ENCODE results near the gene FBN2.

The FBN2 gene

DNA sequence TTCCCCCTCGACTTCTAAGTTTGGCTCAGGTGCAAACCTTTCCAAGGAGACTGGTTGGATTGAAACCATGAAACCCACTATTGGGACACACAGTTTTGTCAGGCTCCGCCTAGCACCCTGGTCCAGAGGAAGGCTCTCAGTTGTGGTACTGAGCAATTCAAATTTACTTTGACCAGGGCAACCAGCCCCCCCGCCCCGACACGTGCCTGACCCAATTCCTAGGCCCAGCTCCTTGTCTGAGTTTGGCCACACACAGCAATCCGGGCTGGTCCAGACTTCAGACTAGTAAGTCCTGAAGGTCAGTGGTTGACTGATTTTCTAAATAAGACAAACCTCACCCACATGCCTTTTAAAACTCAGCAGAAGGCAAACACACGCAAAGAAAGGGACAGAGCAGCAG is 321.8 kb downstream of the FBN2 start:
- no peak overlapping the region for H3K27ac ChIP-seq (ENCODE audit: low read depth, low read length)
- H2BK120ac ChIP-seq (ENCODE audit: insufficient read depth, low read length, poor library complexity) = no peak overlapping the region
- H3K9ac ChIP-seq (ENCODE audit: low read length) = no peak overlapping the region
- no CpG with 5 or more reads among the region's 7 CpGs for WGBS (ENCODE audit: extremely low coverage, insufficient coverage, insufficient read length)
- no peaks in the 10 kb centered on the region for H3K36me3 ChIP-seq (ENCODE audit: control insufficient read depth in 1 of 2, insufficient read depth in 2 of 2, low read length in 2 of 2)
- H2AFZ ChIP-seq (ENCODE audit: insufficient read depth, low read length, poor library complexity) = no peak overlapping the region
- H4K91ac ChIP-seq (ENCODE audit: low read depth, low read length) = no peak overlapping the region
- no peak overlapping the region for H3K4ac ChIP-seq (ENCODE audit: low read depth, low read length)
- no peak overlapping the region for H2BK12ac ChIP-seq (ENCODE audit: low read length)
- no peak overlapping the region for H3K23ac ChIP-seq (ENCODE audit: low read length)
- no peak overlapping the region for H3K4me2 ChIP-seq (ENCODE audit: low read length)
- H3K27me3 ChIP-seq (ENCODE audit: insufficient read depth, low read length) = no peaks in the 10 kb centered on the region
- no peak overlapping the region for H4K12ac ChIP-seq (ENCODE audit: low read depth, low read length)
- H2AK5ac ChIP-seq (ENCODE audit: low read length) = no peak overlapping the region
- no peak overlapping the region for H3K14ac ChIP-seq (ENCODE audit: low read length)
- H4K8ac ChIP-seq (ENCODE audit: low read depth, low read length) = no peak overlapping the region
- H2BK5ac ChIP-seq (ENCODE audit: low read depth, low read length, poor library complexity) = no peak overlapping the region
- H3K79me1 ChIP-seq (ENCODE audit: low read length) = no peaks in the 10 kb centered on the region
- H3K9me3 ChIP-seq (ENCODE audit: insufficient read depth, low read depth, low read length) = peaks cover 2% of the 10 kb centered on the region
- H3K4me1 ChIP-seq (ENCODE audit: control insufficient read depth in 1 of 2, insufficient read depth in 2 of 2, low read length in 2 of 2) = no peaks in the 10 kb centered on the region
- H3K4me3 ChIP-seq (ENCODE audit: low read depth, low read length) = no peak overlapping the region
- no peak overlapping the region for H3K18ac ChIP-seq (ENCODE audit: low read length)
- no peak for DNase-seq
- H3K79me2 ChIP-seq (ENCODE audit: control insufficient read depth, insufficient read depth, low read length, poor library complexity) = no peaks in the 10 kb centered on the region

- Histone ChIP-seq H2BK12ac (ENCODE audit: low read length) (no peak overlapping the region), H2BK120ac (ENCODE audit: insufficient read depth, low read length, poor library complexity) (no peak overlapping the region), H2AK5ac (ENCODE audit: low read length) (no peak overlapping the region), H3K4me3 (ENCODE audit: low read depth, low read length) (no peak overlapping the region), H3K79me2 (ENCODE audit: control insufficient read depth, insufficient read depth, low read length, poor library complexity) (no peaks in the 10 kb centered on the region), H3K4me1 (ENCODE audit: control insufficient read depth in 1 of 2, insufficient read depth in 2 of 2, low read length in 2 of 2) (no peaks in the 10 kb centered on the region), H4K8ac (ENCODE audit: low read depth, low read length) (no peak overlapping the region), H3K9me3 (ENCODE audit: insufficient read depth, low read depth, low read length) (peaks cover 2% of the 10 kb centered on the region), H3K14ac (ENCODE audit: low read length) (no peak overlapping the region), H3K18ac (ENCODE audit: low read length) (no peak overlapping the region), H3K4ac (ENCODE audit: low read depth, low read length) (no peak overlapping the region), H3K9ac (ENCODE audit: low read length) (no peak overlapping the region), H3K27me3 (ENCODE audit: insufficient read depth, low read length) (no peaks in the 10 kb centered on the region), H4K91ac (ENCODE audit: low read depth, low read length) (no peak overlapping the region), H3K27ac (ENCODE audit: low read depth, low read length) (no peak overlapping the region), H4K12ac (ENCODE audit: low read depth, low read length) (no peak overlapping the region), H3K36me3 (ENCODE audit: control insufficient read depth in 1 of 2, insufficient read depth in 2 of 2, low read length in 2 of 2) (no peaks in the 10 kb centered on the region), H3K4me2 (ENCODE audit: low read length) (no peak overlapping the region), H2AFZ (ENCODE audit: insufficient read depth, low read length, poor library complexity) (no peak overlapping the region), H3K23ac (ENCODE audit: low read length) (no peak overlapping the region), H3K79me1 (ENCODE audit: low read length) (no peaks in the 10 kb centered on the region), H2BK5ac (ENCODE audit: low read depth, low read length, poor library complexity) (no peak overlapping the region)
- no CpG with 5 or more reads among the region's 5 CpGs for WGBS (ENCODE audit: extremely low coverage, insufficient coverage, insufficient read length)
- DNase-seq = no peak
Measured at GRCh38 chr5:128213833-128214232, 324.2 kb downstream of the FBN2 start.

DNA sequence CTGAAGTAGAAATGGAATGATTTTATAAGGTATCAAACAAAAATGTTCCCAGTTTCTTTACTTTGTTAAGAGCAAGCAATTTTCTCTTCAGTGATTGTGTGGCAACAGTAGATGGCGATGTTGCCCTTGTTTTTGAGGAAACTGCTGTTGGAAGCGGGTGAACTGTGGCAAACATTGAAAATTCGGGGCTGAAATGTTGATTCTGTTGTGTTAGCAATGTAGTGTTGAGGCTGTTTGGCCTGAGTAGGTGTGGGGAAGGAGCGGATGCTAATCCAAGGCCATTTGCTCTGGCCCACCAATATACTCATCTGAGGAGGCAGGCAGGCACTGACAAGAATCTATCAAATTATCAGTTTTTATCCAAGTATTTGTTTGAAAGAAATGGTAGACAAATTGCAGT is 324.7 kb downstream of the FBN2 start:
- Histone ChIP-seq H3K79me1 (ENCODE audit: low read length) (no peaks in the 10 kb centered on the region), H4K12ac (ENCODE audit: low read depth, low read length) (no peak overlapping the region), H3K27ac (ENCODE audit: low read depth, low read length) (no peak overlapping the region), H4K8ac (ENCODE audit: low read depth, low read length) (no peak overlapping the region), H3K4me3 (ENCODE audit: low read depth, low read length) (no peak overlapping the region), H2AK5ac (ENCODE audit: low read length) (no peak overlapping the region), H3K23ac (ENCODE audit: low read length) (no peak overlapping the region), H3K79me2 (ENCODE audit: control insufficient read depth, insufficient read depth, low read length, poor library complexity) (no peaks in the 10 kb centered on the region), H3K27me3 (ENCODE audit: insufficient read depth, low read length) (no peaks in the 10 kb centered on the region), H2BK120ac (ENCODE audit: insufficient read depth, low read length, poor library complexity) (no peak overlapping the region), H2BK12ac (ENCODE audit: low read length) (no peak overlapping the region), H2AFZ (ENCODE audit: insufficient read depth, low read length, poor library complexity) (no peak overlapping the region), H3K4ac (ENCODE audit: low read depth, low read length) (no peak overlapping the region), H3K18ac (ENCODE audit: low read length) (no peak overlapping the region), H3K9ac (ENCODE audit: low read length) (no peak overlapping the region), H3K14ac (ENCODE audit: low read length) (no peak overlapping the region), H2BK5ac (ENCODE audit: low read depth, low read length, poor library complexity) (no peak overlapping the region), H3K9me3 (ENCODE audit: insufficient read depth, low read depth, low read length) (peaks cover 2% of the 10 kb centered on the region), H3K36me3 (ENCODE audit: control insufficient read depth in 1 of 2, insufficient read depth in 2 of 2, low read length in 2 of 2) (no peaks in the 10 kb centered on the region), H3K4me1 (ENCODE audit: control insufficient read depth in 1 of 2, insufficient read depth in 2 of 2, low read length in 2 of 2) (no peaks in the 10 kb centered on the region), H4K91ac (ENCODE audit: low read depth, low read length) (no peak overlapping the region), H3K4me2 (ENCODE audit: low read length) (no peak overlapping the region)
- WGBS (ENCODE audit: extremely low coverage, insufficient coverage, insufficient read length) = no CpG with 5 or more reads among the region's 4 CpGs
- peak; percentile 33 to 78 for DNase-seq

GRCh38 chr5:128212191-128212806 is 325.7 kb downstream of the FBN2 start:
- no CpG with 5 or more reads among the region's 5 CpGs for WGBS (ENCODE audit: extremely low coverage, insufficient coverage, insufficient read length)
- Histone ChIP-seq H3K27me3 (ENCODE audit: insufficient read depth, low read length) (no peaks in the 10 kb centered on the region), H3K9me3 (ENCODE audit: insufficient read depth, low read depth, low read length) (peaks cover 2% of the 10 kb centered on the region), H2AFZ (ENCODE audit: insufficient read depth, low read length, poor library complexity) (no peak overlapping the region), H3K9ac (ENCODE audit: low read length) (no peak overlapping the region), H4K12ac (ENCODE audit: low read depth, low read length) (no peak overlapping the region), H2AK5ac (ENCODE audit: low read length) (no peak overlapping the region), H3K4ac (ENCODE audit: low read depth, low read length) (no peak overlapping the region), H3K79me2 (ENCODE audit: control insufficient read depth, insufficient read depth, low read length, poor library complexity) (no peaks in the 10 kb centered on the region), H3K4me1 (ENCODE audit: control insufficient read depth in 1 of 2, insufficient read depth in 2 of 2, low read length in 2 of 2) (no peaks in the 10 kb centered on the region), H2BK5ac (ENCODE audit: low read depth, low read length, poor library complexity) (no peak overlapping the region), H3K4me3 (ENCODE audit: low read depth, low read length) (no peak overlapping the region), H2BK120ac (ENCODE audit: insufficient read depth, low read length, poor library complexity) (no peak overlapping the region), H2BK12ac (ENCODE audit: low read length) (no peak overlapping the region), H3K14ac (ENCODE audit: low read length) (no peak overlapping the region), H3K36me3 (ENCODE audit: control insufficient read depth in 1 of 2, insufficient read depth in 2 of 2, low read length in 2 of 2) (no peaks in the 10 kb centered on the region), H4K91ac (ENCODE audit: low read depth, low read length) (no peak overlapping the region), H3K4me2 (ENCODE audit: low read length) (no peak overlapping the region), H3K27ac (ENCODE audit: low read depth, low read length) (no peak overlapping the region), H4K8ac (ENCODE audit: low read depth, low read length) (no peak overlapping the region), H3K79me1 (ENCODE audit: low read length) (no peaks in the 10 kb centered on the region), H3K18ac (ENCODE audit: low read length) (no peak overlapping the region), H3K23ac (ENCODE audit: low read length) (no peak overlapping the region)
- no peak for DNase-seq

All from trophoblast cell (in vitro differentiated cells and primary cell).